ENCODE results near the gene AP2B1.

AP2B1 gene

DNA sequence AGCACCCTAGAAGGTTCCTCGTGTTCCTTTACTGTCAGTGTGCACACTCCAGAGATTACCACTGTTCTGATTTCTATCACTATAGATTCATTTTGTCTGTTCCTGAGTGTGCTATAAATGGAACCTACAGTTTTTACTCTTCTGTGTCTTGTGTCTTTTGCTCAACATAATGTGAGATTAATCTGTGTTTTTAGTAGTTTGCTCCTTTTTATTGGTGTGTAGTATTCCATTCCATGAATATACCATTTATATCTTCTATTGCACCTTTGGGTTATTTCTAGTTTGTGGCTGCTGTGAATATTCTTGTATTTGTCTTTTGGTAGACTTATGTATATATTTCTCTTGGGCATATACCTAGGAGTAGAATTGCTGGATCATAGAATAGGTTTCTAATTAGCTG is 68.2 kb downstream of the AP2B1 start:
- no peak overlapping the region for H3K9ac ChIP-seq (ENCODE audit: low read length in 5 of 5)
- H3K4me3 ChIP-seq (ENCODE audit: low read depth in 1 of 5, low read length in 5 of 5): no peak overlapping the region
- H3K36me3 ChIP-seq (ENCODE audit: control insufficient read depth in 5 of 5, insufficient read depth in 5 of 5, low read length in 5 of 5): peaks cover 28 to 49% (median 45%) of the 10 kb centered on the region in 5 donors
- H3K4me1 ChIP-seq (ENCODE audit: control insufficient read depth in 5 of 5, insufficient read depth in 5 of 5, low read length in 5 of 5): no peaks in the 10 kb centered on the region
- H3K9me3 ChIP-seq (ENCODE audit: control insufficient read depth in 5 of 5, low read length in 5 of 5): no peaks in the 10 kb centered on the region
- H3K27me3 ChIP-seq (ENCODE audit: control insufficient read depth in 5 of 5, insufficient read depth in 4 of 5, low read length in 5 of 5): no peaks in the 10 kb centered on the region
- H3K27ac ChIP-seq (ENCODE audit: low read depth, low read length): no peak overlapping the region

- no peak overlapping the region for H3K27ac ChIP-seq (ENCODE audit: low read depth, low read length)
Measured at GRCh38 chr17:35660902-35661301, 73.8 kb downstream of the AP2B1 start.

GRCh38 chr17:35664685-35665084 is 77.6 kb downstream of the AP2B1 start:
- H3K27me3 ChIP-seq (ENCODE audit: control insufficient read depth in 5 of 5, insufficient read depth in 4 of 5, low read length in 5 of 5): no peaks in the 10 kb centered on the region
- H3K4me3 ChIP-seq (ENCODE audit: low read depth in 1 of 5, low read length in 5 of 5): no peak overlapping the region
- peaks cover 13 to 40% (median 17%) of the 10 kb centered on the region in 5 donors for H3K36me3 ChIP-seq (ENCODE audit: control insufficient read depth in 5 of 5, insufficient read depth in 5 of 5, low read length in 5 of 5)
- H3K9ac ChIP-seq (ENCODE audit: low read length in 5 of 5): no peak overlapping the region
- H3K27ac ChIP-seq (ENCODE audit: low read depth, low read length): no peak overlapping the region
- no peaks in the 10 kb centered on the region for H3K9me3 ChIP-seq (ENCODE audit: control insufficient read depth in 5 of 5, low read length in 5 of 5)
- H3K4me1 ChIP-seq (ENCODE audit: control insufficient read depth in 5 of 5, insufficient read depth in 5 of 5, low read length in 5 of 5): peaks cover 0 to 10% (median 0%) of the 10 kb centered on the region in 5 donors

More at GRCh38 chr17:35660902-35661301, 73.8 kb downstream of the AP2B1 start:
- Histone ChIP-seq H3K9me3 (ENCODE audit: control insufficient read depth in 5 of 5, low read length in 5 of 5) (no peaks in the 10 kb centered on the region), H3K27me3 (ENCODE audit: control insufficient read depth in 5 of 5, insufficient read depth in 4 of 5, low read length in 5 of 5) (no peaks in the 10 kb centered on the region), H3K4me3 (ENCODE audit: low read depth in 1 of 5, low read length in 5 of 5) (no peak overlapping the region), H3K9ac (ENCODE audit: low read length in 5 of 5) (no peak overlapping the region), H3K36me3 (ENCODE audit: control insufficient read depth in 5 of 5, insufficient read depth in 5 of 5, low read length in 5 of 5) (peaks cover 27 to 50% (median 34%) of the 10 kb centered on the region in 5 donors), H3K4me1 (ENCODE audit: control insufficient read depth in 5 of 5, insufficient read depth in 5 of 5, low read length in 5 of 5) (peaks cover 0 to under 1% (median 0%) of the 10 kb centered on the region in 5 donors)

GRCh38 chr17:35665662-35666061 is 78.5 kb downstream of the AP2B1 start:
- Histone ChIP-seq H3K27me3 (ENCODE audit: control insufficient read depth in 5 of 5, insufficient read depth in 4 of 5, low read length in 5 of 5) (no peaks in the 10 kb centered on the region), H3K36me3 (ENCODE audit: control insufficient read depth in 5 of 5, insufficient read depth in 5 of 5, low read length in 5 of 5) (peaks cover 8 to 35% (median 15%) of the 10 kb centered on the region in 5 donors), H3K9ac (ENCODE audit: low read length in 5 of 5) (no peak overlapping the region), H3K27ac (ENCODE audit: low read depth, low read length) (no peak overlapping the region), H3K9me3 (ENCODE audit: control insufficient read depth in 5 of 5, low read length in 5 of 5) (no peaks in the 10 kb centered on the region), H3K4me1 (ENCODE audit: control insufficient read depth in 5 of 5, insufficient read depth in 5 of 5, low read length in 5 of 5) (peaks cover 0 to 10% (median 0%) of the 10 kb centered on the region in 5 donors), H3K4me3 (ENCODE audit: low read depth in 1 of 5, low read length in 5 of 5) (no peak overlapping the region)

GRCh38 chr17:35666070-35666469 is 78.9 kb downstream of the AP2B1 start:
- Histone ChIP-seq H3K36me3 (ENCODE audit: control insufficient read depth in 5 of 5, insufficient read depth in 5 of 5, low read length in 5 of 5) (peaks cover 11 to 36% (median 19%) of the 10 kb centered on the region in 5 donors), H3K9ac (ENCODE audit: low read length in 5 of 5) (no peak overlapping the region), H3K4me3 (ENCODE audit: low read depth in 1 of 5, low read length in 5 of 5) (no peak overlapping the region), H3K27me3 (ENCODE audit: control insufficient read depth in 5 of 5, insufficient read depth in 4 of 5, low read length in 5 of 5) (no peaks in the 10 kb centered on the region), H3K27ac (ENCODE audit: low read depth, low read length) (no peak overlapping the region), H3K4me1 (ENCODE audit: control insufficient read depth in 5 of 5, insufficient read depth in 5 of 5, low read length in 5 of 5) (peaks cover 0 to 10% (median 0%) of the 10 kb centered on the region in 5 donors), H3K9me3 (ENCODE audit: control insufficient read depth in 5 of 5, low read length in 5 of 5) (no peaks in the 10 kb centered on the region)

DNA sequence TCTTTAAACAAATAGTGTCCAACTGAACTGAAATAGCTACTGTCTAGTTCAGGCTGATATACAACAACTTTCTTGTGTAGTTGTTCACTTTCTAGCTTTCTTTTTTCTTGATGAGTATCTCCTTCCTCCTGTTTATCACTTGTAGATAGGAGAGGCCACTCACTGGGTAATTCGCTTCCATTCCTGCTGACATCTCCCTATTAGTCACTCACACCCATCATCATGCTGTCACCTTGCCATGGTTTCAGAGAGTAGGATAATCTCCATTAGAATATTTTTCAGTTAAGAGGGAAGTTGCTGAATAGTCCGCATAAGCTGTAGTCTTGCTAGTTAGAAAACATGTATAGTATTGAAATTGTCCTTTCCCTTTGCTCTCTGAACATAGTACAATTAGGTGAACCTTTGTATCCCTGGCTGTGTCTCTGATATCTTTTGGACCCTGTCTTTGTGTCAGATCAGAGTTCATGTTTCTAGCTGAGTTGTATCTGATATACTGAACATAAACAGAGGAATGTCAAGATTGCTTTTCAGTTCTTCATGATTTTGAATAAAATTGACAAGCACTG is 79.9 kb downstream of the AP2B1 start:
- H3K4me3 ChIP-seq (ENCODE audit: low read depth in 1 of 5, low read length in 5 of 5): no peak overlapping the region
- H3K27ac ChIP-seq (ENCODE audit: low read depth, low read length): no peak overlapping the region
- no peaks in the 10 kb centered on the region for H3K9me3 ChIP-seq (ENCODE audit: control insufficient read depth in 5 of 5, low read length in 5 of 5)
- no peaks in the 10 kb centered on the region for H3K27me3 ChIP-seq (ENCODE audit: control insufficient read depth in 5 of 5, insufficient read depth in 4 of 5, low read length in 5 of 5)
- no peak overlapping the region for H3K9ac ChIP-seq (ENCODE audit: low read length in 5 of 5)
- H3K4me1 ChIP-seq (ENCODE audit: control insufficient read depth in 5 of 5, insufficient read depth in 5 of 5, low read length in 5 of 5): peaks cover 0 to 10% (median 0%) of the 10 kb centered on the region in 5 donors
- peaks cover 17 to 43% (median 26%) of the 10 kb centered on the region in 5 donors for H3K36me3 ChIP-seq (ENCODE audit: control insufficient read depth in 5 of 5, insufficient read depth in 5 of 5, low read length in 5 of 5)

DNA sequence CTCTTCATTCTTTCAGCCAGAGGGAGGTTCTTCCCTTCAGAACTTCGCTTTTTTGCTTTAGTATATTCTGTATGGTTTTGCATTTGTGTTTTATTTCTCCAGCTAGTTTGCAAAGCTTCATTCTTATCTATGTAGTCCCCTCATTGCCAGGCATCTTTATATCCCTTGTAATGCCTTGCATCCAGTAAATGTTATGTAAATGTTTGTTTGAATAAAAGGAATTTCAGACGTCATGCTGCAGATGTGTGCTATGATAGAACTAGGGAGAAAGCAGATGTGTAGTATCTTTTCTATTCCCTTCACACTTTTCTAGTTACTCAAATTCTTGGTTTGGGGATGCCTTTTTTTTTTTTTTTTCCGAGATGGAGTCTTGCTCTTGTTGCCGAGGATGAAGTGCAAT is 81.7 kb downstream of the AP2B1 start:
- H3K36me3 ChIP-seq (ENCODE audit: control insufficient read depth in 5 of 5, insufficient read depth in 5 of 5, low read length in 5 of 5): peaks cover 16 to 38% (median 26%) of the 10 kb centered on the region in 5 donors
- no peaks in the 10 kb centered on the region for H3K27me3 ChIP-seq (ENCODE audit: control insufficient read depth in 5 of 5, insufficient read depth in 4 of 5, low read length in 5 of 5)
- H3K4me3 ChIP-seq (ENCODE audit: low read depth in 1 of 5, low read length in 5 of 5): no peak overlapping the region
- peaks cover 0 to 10% (median 0%) of the 10 kb centered on the region in 5 donors for H3K4me1 ChIP-seq (ENCODE audit: control insufficient read depth in 5 of 5, insufficient read depth in 5 of 5, low read length in 5 of 5)
- no peak overlapping the region for H3K9ac ChIP-seq (ENCODE audit: low read length in 5 of 5)
- no peak overlapping the region for H3K27ac ChIP-seq (ENCODE audit: low read depth, low read length)
- no peaks in the 10 kb centered on the region for H3K9me3 ChIP-seq (ENCODE audit: control insufficient read depth in 5 of 5, low read length in 5 of 5)

DNA sequence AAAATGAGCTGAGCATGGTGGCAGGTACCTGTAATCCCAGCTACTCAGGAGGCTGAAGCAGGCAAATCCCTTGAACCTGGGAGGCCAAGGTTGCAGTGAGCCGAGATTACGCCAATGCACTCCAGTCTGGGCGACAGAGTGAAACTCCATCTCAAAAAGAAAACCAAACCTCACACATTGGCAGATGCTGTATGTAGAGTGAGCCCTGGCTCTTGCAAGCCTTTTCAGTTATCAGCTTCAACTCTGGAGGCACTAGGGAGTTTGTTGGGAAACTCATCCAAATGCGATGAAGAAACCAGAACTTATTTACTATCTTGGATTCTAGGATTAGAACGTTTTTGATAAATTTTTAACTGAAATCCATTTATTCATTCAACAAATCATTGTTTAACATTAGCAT is 87.4 kb downstream of the AP2B1 start:
- no peaks in the 10 kb centered on the region for H3K27me3 ChIP-seq (ENCODE audit: control insufficient read depth in 5 of 5, insufficient read depth in 4 of 5, low read length in 5 of 5)
- H3K9ac ChIP-seq (ENCODE audit: low read length in 5 of 5): no peak overlapping the region
- no peaks in the 10 kb centered on the region for H3K9me3 ChIP-seq (ENCODE audit: control insufficient read depth in 5 of 5, low read length in 5 of 5)
- no peak overlapping the region for H3K27ac ChIP-seq (ENCODE audit: low read depth, low read length)
- peaks cover 0 to 8% (median 0%) of the 10 kb centered on the region in 5 donors for H3K4me1 ChIP-seq (ENCODE audit: control insufficient read depth in 5 of 5, insufficient read depth in 5 of 5, low read length in 5 of 5)
- H3K36me3 ChIP-seq (ENCODE audit: control insufficient read depth in 5 of 5, insufficient read depth in 5 of 5, low read length in 5 of 5): peaks cover 23 to 34% (median 29%) of the 10 kb centered on the region in 5 donors
- no peak overlapping the region for H3K4me3 ChIP-seq (ENCODE audit: low read depth in 1 of 5, low read length in 5 of 5)

DNA sequence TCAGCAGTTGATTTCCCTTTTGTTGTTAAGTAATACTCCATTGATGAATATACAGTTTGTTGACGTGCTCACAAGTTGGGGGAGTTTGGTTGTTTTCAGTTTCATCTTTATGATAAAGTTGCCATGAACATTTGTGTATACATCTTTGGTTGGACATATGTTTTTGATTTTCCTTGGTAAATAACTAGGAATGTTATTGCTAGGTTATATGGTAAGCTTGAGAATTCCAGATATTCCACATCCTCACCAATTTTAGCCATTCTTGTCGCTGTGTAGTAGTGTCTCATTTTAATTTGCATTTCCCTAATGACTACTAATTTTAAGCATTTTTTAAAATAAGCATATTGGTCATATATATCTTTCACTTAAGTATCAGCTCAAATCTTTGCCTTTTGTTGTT is 89.3 kb downstream of the AP2B1 start:
- no peak overlapping the region for H3K27ac ChIP-seq (ENCODE audit: low read depth, low read length)
- no peaks in the 10 kb centered on the region for H3K27me3 ChIP-seq (ENCODE audit: control insufficient read depth in 5 of 5, insufficient read depth in 4 of 5, low read length in 5 of 5)
- H3K4me1 ChIP-seq (ENCODE audit: control insufficient read depth in 5 of 5, insufficient read depth in 5 of 5, low read length in 5 of 5): peaks cover 0 to 8% (median 0%) of the 10 kb centered on the region in 5 donors
- H3K36me3 ChIP-seq (ENCODE audit: control insufficient read depth in 5 of 5, insufficient read depth in 5 of 5, low read length in 5 of 5): peaks cover 19 to 39% (median 30%) of the 10 kb centered on the region in 5 donors
- H3K4me3 ChIP-seq (ENCODE audit: low read depth in 1 of 5, low read length in 5 of 5): no peak overlapping the region
- H3K9ac ChIP-seq (ENCODE audit: low read length in 5 of 5): no peak overlapping the region
- no peaks in the 10 kb centered on the region for H3K9me3 ChIP-seq (ENCODE audit: control insufficient read depth in 5 of 5, low read length in 5 of 5)

GRCh38 chr17:35679007-35679682 is 92.0 kb downstream of the AP2B1 start:
- Histone ChIP-seq H3K36me3 (ENCODE audit: control insufficient read depth in 5 of 5, insufficient read depth in 5 of 5, low read length in 5 of 5) (peaks cover 18 to 44% (median 30%) of the 10 kb centered on the region in 5 donors), H3K27me3 (ENCODE audit: control insufficient read depth in 5 of 5, insufficient read depth in 4 of 5, low read length in 5 of 5) (no peaks in the 10 kb centered on the region), H3K9me3 (ENCODE audit: control insufficient read depth in 5 of 5, low read length in 5 of 5) (no peaks in the 10 kb centered on the region), H3K4me1 (ENCODE audit: control insufficient read depth in 5 of 5, insufficient read depth in 5 of 5, low read length in 5 of 5) (peaks cover 0 to 8% (median 0%) of the 10 kb centered on the region in 5 donors), H3K27ac (ENCODE audit: low read depth, low read length) (no peak overlapping the region), H3K9ac (ENCODE audit: low read length in 5 of 5) (no peak overlapping the region), H3K4me3 (ENCODE audit: low read depth in 1 of 5, low read length in 5 of 5) (no peak overlapping the region)

All from subcutaneous abdominal adipose tissue (tissue), 5 donors.